BLaER1 (cell line): ENCODE measurements around the gene GSAP.

Source experiments
- H3K27ac ChIP-seq: shearing (Covaris generic); formaldehyde crosslinking; 2 replicates; pipeline ENCODE4 v1.8.1; 2022
- H3K27me3 ChIP-seq: shearing (Covaris generic); formaldehyde crosslinking; 2 replicates; pipeline ENCODE4 v1.8.1; 2022
- H3K36me3 ChIP-seq: shearing (Covaris generic); formaldehyde crosslinking; 2 replicates; pipeline ENCODE4 v1.8.1; 2022
- H3K4me1 ChIP-seq: shearing (Covaris generic); formaldehyde crosslinking; 2 replicates; pipeline ENCODE4 v1.8.1; 2022
- H3K4me2 ChIP-seq: shearing (Covaris generic); formaldehyde crosslinking; 2 replicates; pipeline ENCODE4 v1.8.1; 2022
- H3K4me3 ChIP-seq: shearing (Covaris generic); formaldehyde crosslinking; 2 replicates; pipeline ENCODE4 v1.8.1; 2022
- H3K9ac ChIP-seq: shearing (Covaris generic); formaldehyde crosslinking; 2 replicates; pipeline ENCODE4 v1.8.1; 2022
- H3K9me3 ChIP-seq: shearing (Covaris generic); formaldehyde crosslinking; 2 replicates; pipeline ENCODE4 v1.8.1; 2022
- H4K20me1 ChIP-seq: shearing (Covaris generic); formaldehyde crosslinking; 2 replicates; pipeline ENCODE4 v1.8.1; 2022
- Cebpa-rat ChIP-seq: shearing (Covaris generic); IDR thresholded peaks from 2 replicates; pipeline ENCODE4 v1.8.1; 2022

Gene GSAP

GRCh38 chr7:77370606-77371005 lies 45.5 kb downstream of the GSAP start:
- no peak overlapping the region for H3K9ac ChIP-seq
- H4K20me1 ChIP-seq = no peaks in the 10 kb centered on the region
- no peak overlapping the region for H3K27ac ChIP-seq
- H3K4me1 ChIP-seq = no peaks in the 10 kb centered on the region
- no peak overlapping the region for H3K4me2 ChIP-seq
- no peaks in the 10 kb centered on the region for H3K36me3 ChIP-seq
- no peak overlapping the region for H3K4me3 ChIP-seq
- TF ChIP-seq Cebpa-rat = no peak
- H3K27me3 ChIP-seq = no peaks in the 10 kb centered on the region
- no peaks in the 10 kb centered on the region; the same call in 1 of the 2 replicates for H3K9me3 ChIP-seq

- Histone ChIP-seq H3K9ac (no peak overlapping the region), H3K4me3 (no peak overlapping the region), H3K27me3 (no peaks in the 10 kb centered on the region), H3K27ac (no peak overlapping the region), H3K4me1 (no peaks in the 10 kb centered on the region), H3K4me2 (no peak overlapping the region), H3K36me3 (no peaks in the 10 kb centered on the region), H3K9me3 (no peaks in the 10 kb centered on the region; the same call in 1 of the 2 replicates), H4K20me1 (no peaks in the 10 kb centered on the region)
- no peak for TF ChIP-seq Cebpa-rat
Measured at GRCh38 chr7:77368974-77369373, 47.2 kb downstream of the GSAP start.

GRCh38 chr7:77367976-77368375 lies 48.2 kb downstream of the GSAP start:
- Histone ChIP-seq H3K9ac (no peak overlapping the region), H4K20me1 (no peaks in the 10 kb centered on the region), H3K4me2 (no peak overlapping the region), H3K9me3 (no peaks in the 10 kb centered on the region; the same call in 1 of the 2 replicates), H3K4me3 (no peak overlapping the region), H3K4me1 (no peaks in the 10 kb centered on the region), H3K27ac (no peak overlapping the region), H3K27me3 (no peaks in the 10 kb centered on the region), H3K36me3 (no peaks in the 10 kb centered on the region)
- TF ChIP-seq Cebpa-rat = no peak

GRCh38 chr7:77362905-77363304 lies 53.2 kb downstream of the GSAP start:
- Histone ChIP-seq H3K36me3 (no peaks in the 10 kb centered on the region), H4K20me1 (no peaks in the 10 kb centered on the region), H3K9ac (no peak overlapping the region), H3K4me2 (no peak overlapping the region), H3K27me3 (no peaks in the 10 kb centered on the region), H3K9me3 (no peaks in the 10 kb centered on the region; the same call in 1 of the 2 replicates), H3K4me3 (no peak overlapping the region), H3K4me1 (peaks cover 9% of the 10 kb centered on the region), H3K27ac (no peak overlapping the region)
- no peak for TF ChIP-seq Cebpa-rat

- Histone ChIP-seq H3K4me2 (no peak overlapping the region), H3K27me3 (no peaks in the 10 kb centered on the region), H3K4me1 (peaks cover 9% of the 10 kb centered on the region), H3K27ac (no peak overlapping the region), H3K36me3 (no peaks in the 10 kb centered on the region), H3K9me3 (no peaks in the 10 kb centered on the region), H3K9ac (no peak overlapping the region), H4K20me1 (no peaks in the 10 kb centered on the region), H3K4me3 (no peak overlapping the region)
- no peak for TF ChIP-seq Cebpa-rat
Measured at GRCh38 chr7:77360969-77361368, 55.2 kb downstream of the GSAP start.

GRCh38 chr7:77360104-77360503 lies 56.0 kb downstream of the GSAP start:
- Histone ChIP-seq H3K36me3 (no peaks in the 10 kb centered on the region), H3K4me3 (no peak overlapping the region), H4K20me1 (no peaks in the 10 kb centered on the region), H3K9ac (no peak overlapping the region), H3K27ac (no peak overlapping the region), H3K4me2 (no peak overlapping the region), H3K27me3 (no peaks in the 10 kb centered on the region), H3K4me1 (peaks cover 9% of the 10 kb centered on the region), H3K9me3 (no peaks in the 10 kb centered on the region)
- TF ChIP-seq Cebpa-rat = no peak

GRCh38 chr7:77359599-77359998 lies 56.5 kb downstream of the GSAP start:
- Histone ChIP-seq H3K27ac (no peak overlapping the region), H3K4me1 (peaks cover 9% of the 10 kb centered on the region), H3K4me3 (no peak overlapping the region), H3K27me3 (no peaks in the 10 kb centered on the region), H3K4me2 (peak overlapping the region; percentile 4; the same call in 1 of the 2 replicates), H4K20me1 (no peaks in the 10 kb centered on the region), H3K9ac (no peak overlapping the region), H3K36me3 (no peaks in the 10 kb centered on the region), H3K9me3 (no peaks in the 10 kb centered on the region)
- no peak for TF ChIP-seq Cebpa-rat

GRCh38 chr7:77354914-77355313 lies 61.2 kb downstream of the GSAP start:
- no peak overlapping the region for H3K9ac ChIP-seq
- H3K27ac ChIP-seq = no peak overlapping the region
- no peaks in the 10 kb centered on the region for H3K36me3 ChIP-seq
- H3K4me3 ChIP-seq = no peak overlapping the region
- no peak overlapping the region for H3K4me2 ChIP-seq
- no peak for TF ChIP-seq Cebpa-rat
- H3K4me1 ChIP-seq = peaks cover 24% of the 10 kb centered on the region
- H3K27me3 ChIP-seq = no peaks in the 10 kb centered on the region
- H3K9me3 ChIP-seq = no peaks in the 10 kb centered on the region
- no peaks in the 10 kb centered on the region for H4K20me1 ChIP-seq

GRCh38 chr7:77354484-77354883 lies 61.7 kb downstream of the GSAP start:
- no peak for TF ChIP-seq Cebpa-rat
- Histone ChIP-seq H3K27me3 (no peaks in the 10 kb centered on the region), H3K36me3 (no peaks in the 10 kb centered on the region), H3K9me3 (no peaks in the 10 kb centered on the region), H3K9ac (no peak overlapping the region), H3K4me2 (no peak overlapping the region), H3K4me1 (peaks cover 19% of the 10 kb centered on the region), H4K20me1 (no peaks in the 10 kb centered on the region), H3K4me3 (no peak overlapping the region), H3K27ac (no peak overlapping the region)

DNA sequence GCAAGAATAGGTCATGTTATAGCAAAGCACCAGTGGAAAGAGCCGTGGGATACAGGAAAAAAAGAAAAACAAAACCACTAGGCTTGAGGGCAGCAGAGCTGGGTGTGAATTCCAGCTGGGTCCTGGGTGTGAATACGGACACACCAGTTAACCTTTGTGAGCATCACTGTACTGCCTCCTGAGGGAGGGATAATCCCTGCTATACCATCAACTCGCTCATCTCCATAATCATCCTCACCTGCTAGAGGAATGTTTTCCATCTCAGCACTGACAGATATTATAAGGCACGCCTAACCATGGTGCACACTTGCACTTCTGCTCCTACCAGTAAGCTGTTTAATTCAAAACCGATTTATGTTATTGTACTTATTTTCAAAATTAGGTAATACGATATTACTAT lies 62.2 kb downstream of the GSAP start:
- no peaks in the 10 kb centered on the region for H3K9me3 ChIP-seq
- no peaks in the 10 kb centered on the region for H4K20me1 ChIP-seq
- no peak overlapping the region for H3K4me2 ChIP-seq
- no peak for TF ChIP-seq Cebpa-rat
- peaks cover 18% of the 10 kb centered on the region for H3K4me1 ChIP-seq
- no peak overlapping the region for H3K27ac ChIP-seq
- no peaks in the 10 kb centered on the region for H3K36me3 ChIP-seq
- no peak overlapping the region for H3K4me3 ChIP-seq
- no peak overlapping the region for H3K9ac ChIP-seq
- no peaks in the 10 kb centered on the region for H3K27me3 ChIP-seq

- Histone ChIP-seq H3K4me2 (no peak overlapping the region), H3K9ac (no peak overlapping the region), H3K36me3 (no peaks in the 10 kb centered on the region), H3K4me1 (peaks cover 18% of the 10 kb centered on the region), H3K4me3 (no peak overlapping the region), H3K27ac (no peak overlapping the region), H4K20me1 (no peaks in the 10 kb centered on the region), H3K27me3 (no peaks in the 10 kb centered on the region), H3K9me3 (no peaks in the 10 kb centered on the region)
- no peak for TF ChIP-seq Cebpa-rat
Measured at GRCh38 chr7:77353407-77353721, 62.8 kb downstream of the GSAP start.
